HFF-Myc (cell line): Measurements from ENCODE around the gene GRB10.

ENCODE experiments used
- DNase-seq: peaks from one replicate; pipeline ENCODE4 v3.0.0-alpha.2; 2011; ENCODE audit warnings: low read depth; ENCODE audit errors: extremely low read depth
- H3K4me3 ChIP-seq: replicated peaks from 2 replicates; pipeline ENCODE4 v1.5.1; 2011; ENCODE audit warnings: low read depth, mild to moderate bottlenecking, control low read depth, low read length
- TF ChIP-seq, protein P1 (sequence below): IDR thresholded peaks from 2 replicates; pipeline ENCODE4 v1.5.1; 2012; ENCODE audit warnings: mild to moderate bottlenecking, low read depth, low read length, control low read depth; ENCODE audit errors: missing control alignments

Gene GRB10

GRCh38 chr7:50567715-50568261, 214.9 kb downstream of the GRB10 start:
- TF ChIP-seq, protein P1, sequence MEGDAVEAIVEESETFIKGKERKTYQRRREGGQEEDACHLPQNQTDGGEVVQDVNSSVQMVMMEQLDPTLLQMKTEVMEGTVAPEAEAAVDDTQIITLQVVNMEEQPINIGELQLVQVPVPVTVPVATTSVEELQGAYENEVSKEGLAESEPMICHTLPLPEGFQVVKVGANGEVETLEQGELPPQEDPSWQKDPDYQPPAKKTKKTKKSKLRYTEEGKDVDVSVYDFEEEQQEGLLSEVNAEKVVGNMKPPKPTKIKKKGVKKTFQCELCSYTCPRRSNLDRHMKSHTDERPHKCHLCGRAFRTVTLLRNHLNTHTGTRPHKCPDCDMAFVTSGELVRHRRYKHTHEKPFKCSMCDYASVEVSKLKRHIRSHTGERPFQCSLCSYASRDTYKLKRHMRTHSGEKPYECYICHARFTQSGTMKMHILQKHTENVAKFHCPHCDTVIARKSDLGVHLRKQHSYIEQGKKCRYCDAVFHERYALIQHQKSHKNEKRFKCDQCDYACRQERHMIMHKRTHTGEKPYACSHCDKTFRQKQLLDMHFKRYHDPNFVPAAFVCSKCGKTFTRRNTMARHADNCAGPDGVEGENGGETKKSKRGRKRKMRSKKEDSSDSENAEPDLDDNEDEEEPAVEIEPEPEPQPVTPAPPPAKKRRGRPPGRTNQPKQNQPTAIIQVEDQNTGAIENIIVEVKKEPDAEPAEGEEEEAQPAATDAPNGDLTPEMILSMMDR: no peak
- DNase-seq: no peak

DNA sequence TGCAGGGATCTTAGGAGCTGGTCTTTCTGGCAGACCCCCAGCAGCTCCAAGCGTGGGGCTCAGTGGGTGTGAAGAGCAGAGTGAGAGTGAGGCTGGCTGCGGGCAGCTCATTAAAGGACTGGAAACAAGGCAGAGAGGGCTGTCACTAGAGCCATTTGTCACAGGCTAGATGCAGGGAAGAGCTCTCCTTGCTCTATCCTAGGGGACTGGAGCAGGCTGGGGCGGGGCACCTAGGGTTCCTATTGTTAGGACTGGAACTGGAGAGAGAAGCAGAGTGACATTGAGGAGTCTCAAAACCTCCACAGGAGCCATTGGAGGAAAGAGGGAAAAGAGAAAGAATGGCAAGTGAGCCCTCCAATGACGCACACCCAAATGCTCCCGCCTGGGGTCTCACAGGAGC, 216.7 kb downstream of the GRB10 start:
- DNase-seq: no peak
- TF ChIP-seq, protein P1: no peak
- H3K4me3 ChIP-seq: no peak overlapping the region

More at GRCh38 chr7:50567715-50568261, 214.9 kb downstream of the GRB10 start:
- H3K4me3 ChIP-seq: no peak overlapping the region

DNA sequence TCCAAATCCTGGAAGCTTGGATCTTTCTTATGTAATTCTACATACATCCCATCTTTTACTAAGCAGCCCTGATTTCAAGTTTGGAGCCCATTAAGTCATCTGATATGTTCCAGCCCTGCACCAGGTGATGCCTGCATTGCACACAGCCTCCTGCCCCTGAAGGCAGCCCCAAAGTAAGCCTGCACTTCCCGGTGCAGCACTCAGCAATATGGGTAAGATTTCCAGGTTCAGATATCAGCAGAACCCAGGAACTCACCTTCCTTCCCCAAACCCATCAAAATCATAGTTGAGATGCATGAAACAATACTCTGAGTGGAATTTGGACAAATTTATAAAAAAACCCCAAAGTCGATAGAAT, 217.2 kb downstream of the GRB10 start:
- no peak for DNase-seq
- H3K4me3 ChIP-seq: no peak overlapping the region
- TF ChIP-seq, protein P1: no peak

GRCh38 chr7:50564640-50565558, 217.8 kb downstream of the GRB10 start, which contains the start of gene DDC:
Gene DDC (minus strand): TSS chr7:50565405. CDS start chr7:50544085, 21,320 bp downstream.
- H3K4me3 ChIP-seq: no peak within 1 kb of the TSS
- TF ChIP-seq, protein P1: no peak
- DNase-seq: no peak

DNA sequence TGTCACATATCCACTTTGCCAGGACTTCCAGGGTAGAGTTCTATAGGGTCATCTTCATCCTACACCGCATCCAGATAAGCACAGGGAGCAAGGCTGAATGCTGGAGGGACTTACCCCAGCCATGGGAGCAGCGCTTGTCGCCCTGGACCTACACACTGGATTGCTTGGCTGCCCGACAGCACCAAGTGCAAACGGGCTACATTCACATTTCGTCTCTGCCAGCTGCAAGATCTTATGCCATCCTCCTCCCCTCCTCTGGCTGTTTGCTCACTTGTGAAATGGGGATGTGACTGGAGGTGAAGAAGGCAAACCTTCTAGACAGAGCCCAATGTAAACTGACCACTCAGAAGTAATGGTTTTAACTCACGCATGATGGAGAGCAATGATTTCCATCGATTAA, 218.5 kb downstream of the GRB10 start:
- TF ChIP-seq, protein P1: no peak
- no peak overlapping the region for H3K4me3 ChIP-seq
- no peak for DNase-seq

DNA sequence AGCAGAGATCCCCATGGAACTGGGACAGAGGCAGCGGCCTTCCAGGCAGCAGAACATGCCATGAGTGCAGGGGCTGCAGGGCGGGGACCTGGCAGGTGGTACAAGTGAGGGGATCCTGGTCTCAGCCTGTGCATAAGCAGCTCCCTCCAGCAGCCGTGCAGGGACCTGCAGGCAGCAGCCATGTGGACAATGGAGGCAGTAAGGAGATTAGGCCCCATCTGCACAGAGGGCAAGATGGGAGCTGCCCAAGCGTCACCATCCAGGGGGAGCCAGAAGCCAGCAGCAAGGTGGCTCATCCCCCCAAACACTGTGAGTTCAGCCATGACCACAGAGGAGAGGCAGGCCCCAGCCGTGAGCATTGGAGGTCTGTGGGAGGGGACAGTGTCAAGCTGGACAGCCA, 220.6 kb downstream of the GRB10 start:
- H3K4me3 ChIP-seq: no peak overlapping the region
- no peak for DNase-seq
- TF ChIP-seq, protein P1: no peak
